ENCODE results near the gene BAIAP2. TPM values are rescaled to one million over a fixed set of nuclear protein-coding genes. Genes with fewer than 3 reads are reported as not detected.

The BAIAP2 gene
- total and polyA plus RNA-seq, 12 donors, result 3.1 to 33.4 (median 14.6) TPM

DNA sequence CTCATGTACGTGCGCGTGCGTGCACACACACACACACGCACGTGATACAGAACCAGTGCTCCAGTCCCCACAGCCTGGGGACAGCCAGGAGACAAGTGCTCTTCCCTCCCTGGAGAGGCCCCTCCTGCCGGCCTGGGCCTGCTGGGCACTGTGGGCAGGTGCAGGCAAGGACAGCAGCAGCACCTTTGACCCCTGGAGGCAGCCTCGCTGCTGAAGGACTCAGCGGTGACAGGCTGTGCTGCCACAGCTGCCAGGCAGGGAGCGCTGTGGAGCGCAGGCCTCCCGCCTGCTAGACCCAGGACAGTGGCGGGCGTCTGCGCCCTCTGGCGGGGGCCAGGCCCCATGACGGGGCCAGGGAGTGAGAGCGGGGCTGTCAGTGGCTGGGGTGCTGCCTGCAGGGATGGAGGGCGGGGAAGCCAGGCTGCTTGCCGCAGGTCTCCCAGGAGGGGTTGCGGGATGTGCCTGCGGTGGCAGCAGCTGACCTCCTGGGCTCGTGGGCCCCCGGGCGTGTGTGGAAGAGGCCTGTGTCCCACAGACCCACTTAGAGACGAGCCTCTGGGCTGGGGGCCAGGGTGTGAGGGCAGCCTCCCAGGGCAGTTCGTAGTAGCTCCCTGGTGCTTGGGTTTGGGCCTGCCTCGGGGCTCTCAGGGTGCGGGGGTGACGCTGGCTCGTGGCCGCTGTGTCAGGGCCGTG lies 66.8 kb downstream of the BAIAP2 start:
- DNase-seq, result peak; percentile 80 to 90 (median 85)

GRCh38 chr17:81102352-81102751 lies 67.4 kb downstream of the BAIAP2 start:
- no peaks in the 10 kb centered on the region for H3K9me3 ChIP-seq (replicated peaks in 1 of 3)
- no peak for DNase-seq
- TF ChIP-seq POLR2A (IDR thresholded peaks at IDR 0.05) (no peak), CTCF (IDR thresholded peaks at IDR 0.05) (no peak)
- H3K36me3 ChIP-seq (replicated peaks in 1 of 2), result peaks cover 0 to 25% of the 10 kb centered on the region in 2 donors
- intact Hi-C loops (cut with DNase I), result loop anchor here (5.0 kb wide), 3 partner anchors 80 to 115 kb away; partner anchors contain the start of gene CHMP6 (in 1 of the 2)
- 81 to 84% (median 83%) methylated on average over 12 of the region's 12 CpGs for WGBS, 4 donors
- no peak overlapping the region for H3K4me3 ChIP-seq
- peaks cover 6 to 7% of the 10 kb centered on the region in 2 donors for H3K4me1 ChIP-seq (replicated peaks in 1 of 2)
- H3K27me3 ChIP-seq, result no peaks in the 10 kb centered on the region
- H3K27ac ChIP-seq, result no peak overlapping the region

More for the DNA sequence above, 66.8 kb downstream of the BAIAP2 start:
- Histone ChIP-seq H3K27ac (no peak overlapping the region), H3K36me3 (replicated peaks in 1 of 2) (peaks cover 0 to 19% of the 10 kb centered on the region in 2 donors), H3K4me1 (replicated peaks in 1 of 2) (peaks cover 12 to 13% of the 10 kb centered on the region in 2 donors), H3K9me3 (replicated peaks in 1 of 3) (no peaks in the 10 kb centered on the region), H3K4me3 (no peak overlapping the region), H3K27me3 (no peaks in the 10 kb centered on the region)
- intact Hi-C loops (cut with DNase I), result loop anchor here (2.0 to 5.0 kb wide), 4 partner anchors 79 to 114 kb away; partner anchors contain the start of gene CHMP6 (in 1 of the 2)
- TF ChIP-seq CTCF (IDR thresholded peaks at IDR 0.05), result peak; percentile 99 to 100 (median 100)
- TF ChIP-seq POLR2A (IDR thresholded peaks at IDR 0.05), result no peak
- 20 to 96% (median 38%) methylated on average over 4 to 33 of the region's 33 CpGs for WGBS, 4 donors

- intact Hi-C loops (cut with DNase I), result loop anchor here (5.0 kb wide), 3 partner anchors 81 to 116 kb away; partner anchors contain the start of gene CHMP6 (in 1 of the 2)
- 82 to 93% (median 91%) methylated on average over 5 to 17 of the region's 17 CpGs for WGBS, 4 donors
- no peak overlapping the region for H3K27ac ChIP-seq
- TF ChIP-seq CTCF (IDR thresholded peaks at IDR 0.05) (no peak), POLR2A (IDR thresholded peaks at IDR 0.05) (no peak)
- peaks cover 1 to 2% of the 10 kb centered on the region in 2 donors for H3K4me1 ChIP-seq (replicated peaks in 1 of 2)
- no peak for DNase-seq
- H3K36me3 ChIP-seq (replicated peaks in 1 of 2), result peaks cover 0 to 26% of the 10 kb centered on the region in 2 donors
- no peaks in the 10 kb centered on the region for H3K27me3 ChIP-seq
- H3K9me3 ChIP-seq (replicated peaks in 1 of 3), result no peaks in the 10 kb centered on the region
- no peak overlapping the region for H3K4me3 ChIP-seq
These were observed 67.9 kb downstream of the BAIAP2 start for GRCh38 chr17:81102869-81103268.

DNA sequence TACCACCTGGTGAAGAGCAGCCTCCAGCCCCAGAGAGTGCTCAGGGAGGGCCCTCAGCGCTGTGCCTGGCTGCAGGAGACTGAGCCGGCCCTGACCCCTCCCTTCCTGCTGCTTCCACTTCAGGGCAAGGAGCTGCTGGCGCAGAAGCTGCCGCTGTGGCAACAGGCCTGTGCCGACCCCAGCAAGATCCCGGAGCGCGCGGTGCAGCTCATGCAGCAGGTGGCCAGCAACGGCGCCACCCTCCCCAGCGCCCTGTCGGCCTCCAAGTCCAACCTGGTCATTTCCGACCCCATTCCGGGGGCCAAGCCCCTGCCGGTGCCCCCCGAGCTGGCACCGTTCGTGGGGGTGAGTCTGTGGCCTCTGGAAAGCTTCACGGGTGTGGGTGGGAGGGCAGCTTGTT lies 68.4 kb downstream of the BAIAP2 start:
- 89 to 93% (median 89%) methylated on average over 13 to 20 of the region's 20 CpGs; no CpG with 5 or more reads in 1 of the 4 donors for WGBS, 4 donors
- no peak for DNase-seq
- intact Hi-C loops (cut with DNase I), result loop anchor here (5.0 kb wide), 3 partner anchors 81 to 116 kb away; partner anchors contain the start of gene CHMP6 (in 1 of the 2)

More for the DNA sequence above, 68.4 kb downstream of the BAIAP2 start:
- Histone ChIP-seq H3K27ac (no peak overlapping the region), H3K4me1 (replicated peaks in 1 of 2) (no peaks in the 10 kb centered on the region), H3K4me3 (no peak overlapping the region), H3K36me3 (replicated peaks in 1 of 2) (peaks cover 0 to 26% of the 10 kb centered on the region in 2 donors), H3K9me3 (replicated peaks in 1 of 3) (no peaks in the 10 kb centered on the region), H3K27me3 (no peaks in the 10 kb centered on the region)
- TF ChIP-seq CTCF (IDR thresholded peaks at IDR 0.05), result no peak
- no peak for TF ChIP-seq POLR2A (IDR thresholded peaks at IDR 0.05)
